ENCODE results near the gene COL2A1.

COL2A1 gene

DNA sequence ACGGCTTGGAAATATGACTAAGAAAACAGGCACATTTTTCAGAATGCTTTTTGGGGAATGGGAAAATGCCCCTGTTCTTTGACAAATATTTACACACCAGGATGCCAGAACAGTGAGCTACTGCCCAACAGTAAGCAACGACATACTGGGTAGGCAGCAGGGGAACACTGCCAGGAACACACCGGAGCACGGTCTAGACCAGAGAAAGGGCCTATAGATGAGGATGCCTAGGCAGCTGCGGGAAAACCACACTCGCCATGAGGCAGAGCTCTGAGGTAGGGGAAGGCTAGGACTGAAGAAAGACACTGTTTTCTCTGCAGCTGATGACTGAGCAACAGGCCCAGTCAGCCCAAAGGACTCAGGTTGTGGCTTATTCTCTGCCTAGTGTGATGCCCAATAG, 45.9 kb upstream of the COL2A1 start:
- no peak for ATAC-seq
- TF ChIP-seq ZFP3 (CRISPR knock-in tag; IDR thresholded peaks at IDR 0.05) (no peak), PPARA (CRISPR knock-in tag; IDR thresholded peaks at IDR 0.05; ENCODE audit: borderline replicate concordance) (no peak), TOX (CRISPR knock-in tag; IDR thresholded peaks at IDR 0.05; ENCODE audit: borderline replicate concordance) (no peak), ZFP30 (CRISPR knock-in tag; IDR thresholded peaks at IDR 0.05) (no peak), ARNTL (CRISPR knock-in tag; IDR thresholded peaks at IDR 0.05; ENCODE audit: borderline replicate concordance, low read depth) (no peak), TCF4 (CRISPR knock-in tag; IDR thresholded peaks at IDR 0.05; ENCODE audit: borderline replicate concordance) (no peak), GLIS3 (CRISPR knock-in tag; IDR thresholded peaks at IDR 0.05) (no peak), RARB (CRISPR knock-in tag; IDR thresholded peaks at IDR 0.05) (no peak), SNAI2 (CRISPR knock-in tag; IDR thresholded peaks at IDR 0.05) (no peak), OSR1 (CRISPR knock-in tag; IDR thresholded peaks at IDR 0.05) (no peak), ZNF8 (CRISPR knock-in tag; IDR thresholded peaks at IDR 0.05) (no peak)
- TF ChIP-seq, protein P1, sequence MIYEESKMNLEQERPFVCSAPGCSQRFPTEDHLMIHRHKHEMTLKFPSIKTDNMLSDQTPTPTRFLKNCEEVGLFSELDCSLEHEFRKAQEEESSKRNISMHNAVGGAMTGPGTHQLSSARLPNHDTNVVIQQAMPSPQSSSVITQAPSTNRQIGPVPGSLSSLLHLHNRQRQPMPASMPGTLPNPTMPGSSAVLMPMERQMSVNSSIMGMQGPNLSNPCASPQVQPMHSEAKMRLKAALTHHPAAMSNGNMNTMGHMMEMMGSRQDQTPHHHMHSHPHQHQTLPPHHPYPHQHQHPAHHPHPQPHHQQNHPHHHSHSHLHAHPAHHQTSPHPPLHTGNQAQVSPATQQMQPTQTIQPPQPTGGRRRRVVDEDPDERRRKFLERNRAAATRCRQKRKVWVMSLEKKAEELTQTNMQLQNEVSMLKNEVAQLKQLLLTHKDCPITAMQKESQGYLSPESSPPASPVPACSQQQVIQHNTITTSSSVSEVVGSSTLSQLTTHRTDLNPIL (CRISPR knock-in tag; IDR thresholded peaks at IDR 0.05; ENCODE audit: low read depth) = no peak
- TF ChIP-seq, protein P2, sequence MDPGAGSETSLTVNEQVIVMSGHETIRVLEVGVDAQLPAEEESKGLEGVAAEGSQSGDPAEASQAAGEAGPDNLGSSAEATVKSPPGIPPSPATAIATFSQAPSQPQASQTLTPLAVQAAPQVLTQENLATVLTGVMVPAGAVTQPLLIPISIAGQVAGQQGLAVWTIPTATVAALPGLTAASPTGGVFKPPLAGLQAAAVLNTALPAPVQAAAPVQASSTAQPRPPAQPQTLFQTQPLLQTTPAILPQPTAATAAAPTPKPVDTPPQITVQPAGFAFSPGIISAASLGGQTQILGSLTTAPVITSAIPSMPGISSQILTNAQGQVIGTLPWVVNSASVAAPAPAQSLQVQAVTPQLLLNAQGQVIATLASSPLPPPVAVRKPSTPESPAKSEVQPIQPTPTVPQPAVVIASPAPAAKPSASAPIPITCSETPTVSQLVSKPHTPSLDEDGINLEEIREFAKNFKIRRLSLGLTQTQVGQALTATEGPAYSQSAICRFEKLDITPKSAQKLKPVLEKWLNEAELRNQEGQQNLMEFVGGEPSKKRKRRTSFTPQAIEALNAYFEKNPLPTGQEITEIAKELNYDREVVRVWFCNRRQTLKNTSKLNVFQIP (CRISPR knock-in tag; IDR thresholded peaks at IDR 0.05; ENCODE audit: borderline replicate concordance, low read depth) = no peak

DNA sequence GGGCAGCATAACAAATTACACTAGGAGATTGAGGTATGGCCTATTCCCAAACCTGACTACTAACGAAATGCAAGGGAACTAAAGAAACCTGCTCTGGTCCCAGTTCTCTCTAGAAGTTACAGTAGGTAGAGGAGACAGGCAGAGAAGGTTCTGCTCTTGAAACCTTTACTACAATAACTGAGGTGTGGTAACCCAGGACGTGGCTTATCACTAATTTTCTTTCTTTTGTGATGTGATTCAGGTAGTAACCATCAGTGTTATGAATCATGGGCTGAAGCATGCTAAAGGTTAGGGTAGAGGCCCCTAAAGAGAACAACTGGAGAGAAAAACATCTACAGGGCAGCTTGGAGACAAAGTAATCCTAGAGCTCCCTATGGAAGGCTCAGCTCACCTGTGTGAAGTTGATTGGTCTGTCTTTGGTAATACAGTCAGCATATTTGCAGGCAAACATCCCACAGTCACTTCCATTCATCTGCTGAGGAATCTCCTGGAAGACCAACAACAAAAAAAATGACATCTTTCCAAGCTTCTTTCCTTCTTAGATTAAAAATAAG, 41.8 kb upstream of the COL2A1 start:
- no peak for ATAC-seq
- no peak for TF ChIP-seq ZFP3 (CRISPR knock-in tag; IDR thresholded peaks at IDR 0.05)
- no peak for TF ChIP-seq ZC3H10 (CRISPR knock-in tag; IDR thresholded peaks at IDR 0.05)
- TF ChIP-seq, protein P2 (CRISPR knock-in tag; IDR thresholded peaks at IDR 0.05; ENCODE audit: borderline replicate concordance, low read depth) = no peak
- TF ChIP-seq TCF4 (CRISPR knock-in tag; IDR thresholded peaks at IDR 0.05; ENCODE audit: borderline replicate concordance) = no peak
- TF ChIP-seq ZNF565 (CRISPR knock-in tag; conservative IDR thresholded peaks at IDR 0.05; ENCODE audit: low read depth) = no peak
- no peak for TF ChIP-seq GLIS3 (CRISPR knock-in tag; IDR thresholded peaks at IDR 0.05)
- TF ChIP-seq ZNF8 (CRISPR knock-in tag; IDR thresholded peaks at IDR 0.05) = no peak
- no peak for TF ChIP-seq ESRRG (CRISPR knock-in tag; IDR thresholded peaks at IDR 0.05)
- TF ChIP-seq ZNF70 (CRISPR knock-in tag; IDR thresholded peaks at IDR 0.05) = no peak
- TF ChIP-seq OSR1 (CRISPR knock-in tag; IDR thresholded peaks at IDR 0.05) = no peak
- TF ChIP-seq ARNTL (CRISPR knock-in tag; IDR thresholded peaks at IDR 0.05; ENCODE audit: borderline replicate concordance, low read depth) = no peak
- TF ChIP-seq, protein P1 (CRISPR knock-in tag; IDR thresholded peaks at IDR 0.05; ENCODE audit: low read depth) = no peak
- TF ChIP-seq ZFP30 (CRISPR knock-in tag; IDR thresholded peaks at IDR 0.05) = no peak
- TF ChIP-seq PPARA (CRISPR knock-in tag; IDR thresholded peaks at IDR 0.05; ENCODE audit: borderline replicate concordance) = no peak
- no peak for TF ChIP-seq CSDC2 (CRISPR knock-in tag; IDR thresholded peaks at IDR 0.05)
- TF ChIP-seq BACH2 (CRISPR knock-in tag; IDR thresholded peaks at IDR 0.05; ENCODE audit: borderline replicate concordance) = no peak
- TF ChIP-seq, protein P3, sequence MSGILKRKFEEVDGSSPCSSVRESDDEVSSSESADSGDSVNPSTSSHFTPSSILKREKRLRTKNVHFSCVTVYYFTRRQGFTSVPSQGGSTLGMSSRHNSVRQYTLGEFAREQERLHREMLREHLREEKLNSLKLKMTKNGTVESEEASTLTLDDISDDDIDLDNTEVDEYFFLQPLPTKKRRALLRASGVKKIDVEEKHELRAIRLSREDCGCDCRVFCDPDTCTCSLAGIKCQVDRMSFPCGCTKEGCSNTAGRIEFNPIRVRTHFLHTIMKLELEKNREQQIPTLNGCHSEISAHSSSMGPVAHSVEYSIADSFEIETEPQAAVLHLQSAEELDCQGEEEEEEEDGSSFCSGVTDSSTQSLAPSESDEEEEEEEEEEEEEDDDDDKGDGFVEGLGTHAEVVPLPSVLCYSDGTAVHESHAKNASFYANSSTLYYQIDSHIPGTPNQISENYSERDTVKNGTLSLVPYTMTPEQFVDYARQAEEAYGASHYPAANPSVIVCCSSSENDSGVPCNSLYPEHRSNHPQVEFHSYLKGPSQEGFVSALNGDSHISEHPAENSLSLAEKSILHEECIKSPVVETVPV (CRISPR knock-in tag; IDR thresholded peaks at IDR 0.05) = no peak
- TF ChIP-seq, protein P4, sequence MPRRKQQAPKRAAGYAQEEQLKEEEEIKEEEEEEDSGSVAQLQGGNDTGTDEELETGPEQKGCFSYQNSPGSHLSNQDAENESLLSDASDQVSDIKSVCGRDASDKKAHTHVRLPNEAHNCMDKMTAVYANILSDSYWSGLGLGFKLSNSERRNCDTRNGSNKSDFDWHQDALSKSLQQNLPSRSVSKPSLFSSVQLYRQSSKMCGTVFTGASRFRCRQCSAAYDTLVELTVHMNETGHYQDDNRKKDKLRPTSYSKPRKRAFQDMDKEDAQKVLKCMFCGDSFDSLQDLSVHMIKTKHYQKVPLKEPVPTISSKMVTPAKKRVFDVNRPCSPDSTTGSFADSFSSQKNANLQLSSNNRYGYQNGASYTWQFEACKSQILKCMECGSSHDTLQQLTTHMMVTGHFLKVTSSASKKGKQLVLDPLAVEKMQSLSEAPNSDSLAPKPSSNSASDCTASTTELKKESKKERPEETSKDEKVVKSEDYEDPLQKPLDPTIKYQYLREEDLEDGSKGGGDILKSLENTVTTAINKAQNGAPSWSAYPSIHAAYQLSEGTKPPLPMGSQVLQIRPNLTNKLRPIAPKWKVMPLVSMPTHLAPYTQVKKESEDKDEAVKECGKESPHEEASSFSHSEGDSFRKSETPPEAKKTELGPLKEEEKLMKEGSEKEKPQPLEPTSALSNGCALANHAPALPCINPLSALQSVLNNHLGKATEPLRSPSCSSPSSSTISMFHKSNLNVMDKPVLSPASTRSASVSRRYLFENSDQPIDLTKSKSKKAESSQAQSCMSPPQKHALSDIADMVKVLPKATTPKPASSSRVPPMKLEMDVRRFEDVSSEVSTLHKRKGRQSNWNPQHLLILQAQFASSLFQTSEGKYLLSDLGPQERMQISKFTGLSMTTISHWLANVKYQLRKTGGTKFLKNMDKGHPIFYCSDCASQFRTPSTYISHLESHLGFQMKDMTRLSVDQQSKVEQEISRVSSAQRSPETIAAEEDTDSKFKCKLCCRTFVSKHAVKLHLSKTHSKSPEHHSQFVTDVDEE (CRISPR knock-in tag; IDR thresholded peaks at IDR 0.05) = no peak
- TF ChIP-seq TOX (CRISPR knock-in tag; IDR thresholded peaks at IDR 0.05; ENCODE audit: borderline replicate concordance) = no peak
